BJ (cell line): ENCODE measurements around the gene C1QTNF6. TPM values are rescaled to one million over a fixed set of nuclear protein-coding genes. Genes with fewer than 3 reads are reported as not detected.

Source experiments
- CTCF ChIA-PET: fragments of 350-600 bp; formaldehyde crosslinking; extraction: SDS; loops from one replicate; lab custom pipeline; 2021; ENCODE audit warnings: antibody characterized with exemption, inconsistent platforms; lab: Yijun Ruan, JAX
- POLR2A ChIA-PET: fragments of 300-600 bp; sonication (Branson Sonifier 250); formaldehyde crosslinking; extraction: SDS; loops from one replicate; lab custom pipeline; 2021; ENCODE audit warnings: antibody characterized with exemption; lab: Charles Lee
- DNase-seq: peaks from one replicate; pipeline ENCODE4 v3.0.0-alpha.2; 2011; ENCODE audit warnings: low read depth
- H3K27me3 ChIP-seq: 2 replicates; pipeline ENCODE4 v1.6.0; 2011; ENCODE audit warnings: low read length; ENCODE audit not compliant: control insufficient read depth, insufficient read depth
- H3K36me3 ChIP-seq: 2 replicates; pipeline ENCODE4 v1.5.1; 2011; ENCODE audit warnings: low read length; ENCODE audit not compliant: control insufficient read depth, insufficient read depth
- H3K4me3 ChIP-seq: 2 replicates; pipeline ENCODE4 v1.5.1; 2011; ENCODE audit warnings: low read depth, mild to moderate bottlenecking, control low read depth, low read length
- CTCF ChIP-seq: IDR thresholded peaks from 2 replicates; pipeline ENCODE4 v1.5.1; 2011; ENCODE audit warnings: low read depth, mild to moderate bottlenecking, control low read depth, inconsistent platforms, low read length, moderate library complexity; ENCODE audit not compliant: insufficient read depth
- polyA plus RNA-seq: library from polyadenylated mRNA; depleted of rRNA; stranded (reverse); fragments of >200 nt; gene quantifications from 2 replicates; pipeline ENCODE4 v1.2.3, GENCODE V29; 2011

C1QTNF6 gene
- polyA plus RNA-seq, 1 experiment, result 19.3 TPM

GRCh38 chr22:37164505-37164887, 23.6 kb downstream of the C1QTNF6 start:
- ChIA-PET CTCF (interaction anchor here (1.0 to 9.7 kb wide), 3 partner anchors 12 to 34 kb away, joined by 3 to 161 read pairs (median 5); no protein-coding TSS in a partner anchor), POLR2A (no interaction called here)

GRCh38 chr22:37163575-37164504, 24.2 kb downstream of the C1QTNF6 start:
- peaks cover 7% of the 10 kb centered on the region for H3K27me3 ChIP-seq
- ChIA-PET POLR2A (interaction anchor here (0.5 kb wide), 1 partner anchor 15 kb away, joined by 5 read pairs; no protein-coding TSS in a partner anchor), CTCF (interaction anchor here (0.8 to 9.7 kb wide), 3 partner anchors 12 to 97 kb away, joined by 4 to 161 read pairs (median 5); no protein-coding TSS in a partner anchor)
- no peak overlapping the region for H3K4me3 ChIP-seq
- H3K36me3 ChIP-seq, result no peaks in the 10 kb centered on the region
- TF ChIP-seq CTCF, result no peak
- DNase-seq, result no peak

More at GRCh38 chr22:37164505-37164887, 23.6 kb downstream of the C1QTNF6 start:
- no peak for TF ChIP-seq CTCF
- no peaks in the 10 kb centered on the region for H3K36me3 ChIP-seq
- H3K4me3 ChIP-seq, result no peak overlapping the region
- H3K27me3 ChIP-seq, result peaks cover 5% of the 10 kb centered on the region
- DNase-seq, result no peak

- peaks cover 9% of the 10 kb centered on the region for H3K27me3 ChIP-seq
- CTCF ChIA-PET, result interaction anchor here (0.8 to 9.7 kb wide), 3 partner anchors 11 to 97 kb away, joined by 4 to 161 read pairs (median 5); no protein-coding TSS in a partner anchor
- H3K4me3 ChIP-seq, result no peak overlapping the region
- POLR2A ChIA-PET, result no interaction called here
- no peaks in the 10 kb centered on the region for H3K36me3 ChIP-seq
- DNase-seq, result no peak
- no peak for TF ChIP-seq CTCF
Measured at GRCh38 chr22:37163096-37163489, 25.0 kb downstream of the C1QTNF6 start.

- DNase-seq, result no peak
- ChIA-PET POLR2A (no interaction called here), CTCF (interaction anchor here (0.8 to 9.7 kb wide), 4 partner anchors 10 to 98 kb away, joined by 3 to 161 read pairs (median 4); no protein-coding TSS in a partner anchor)
- no peak for TF ChIP-seq CTCF
- no peaks in the 10 kb centered on the region for H3K36me3 ChIP-seq
- peaks cover 9% of the 10 kb centered on the region for H3K27me3 ChIP-seq
- no peak overlapping the region for H3K4me3 ChIP-seq
Measured at GRCh38 chr22:37162221-37163095, 25.6 kb downstream of the C1QTNF6 start.

GRCh38 chr22:37161443-37161842, 26.6 kb downstream of the C1QTNF6 start:
- Histone ChIP-seq H3K36me3 (no peaks in the 10 kb centered on the region), H3K27me3 (peaks cover 9% of the 10 kb centered on the region), H3K4me3 (no peak overlapping the region)
- POLR2A ChIA-PET, result no interaction called here
- no peak for DNase-seq
- no peak for TF ChIP-seq CTCF
- CTCF ChIA-PET, result interaction anchor here (0.8 to 9.7 kb wide), 4 partner anchors 9 to 83 kb away, joined by 3 to 161 read pairs (median 4); no protein-coding TSS in a partner anchor
